IPS-18c (cell line): ENCODE results near the gene RPS3.
"Not testable (repeated sequence)": the region's sequence is repeated elsewhere in the genome, so short reads cannot be mapped to it uniquely, and the experiment has no call there.

Experiments
- H3K4me3 ChIP-seq: 2 replicates; pipeline ENCODE4 v1.7.0; 2013; ENCODE audit warnings: low read depth, mild to moderate bottlenecking, low read length, moderate library complexity; ENCODE audit not compliant: insufficient read depth
- H3K9me3 ChIP-seq: one replicate; pipeline ENCODE4 v1.6.1; 2013; ENCODE audit warnings: mild to moderate bottlenecking, low read length, moderate library complexity; ENCODE audit not compliant: control insufficient read depth, insufficient read depth

Gene RPS3

DNA sequence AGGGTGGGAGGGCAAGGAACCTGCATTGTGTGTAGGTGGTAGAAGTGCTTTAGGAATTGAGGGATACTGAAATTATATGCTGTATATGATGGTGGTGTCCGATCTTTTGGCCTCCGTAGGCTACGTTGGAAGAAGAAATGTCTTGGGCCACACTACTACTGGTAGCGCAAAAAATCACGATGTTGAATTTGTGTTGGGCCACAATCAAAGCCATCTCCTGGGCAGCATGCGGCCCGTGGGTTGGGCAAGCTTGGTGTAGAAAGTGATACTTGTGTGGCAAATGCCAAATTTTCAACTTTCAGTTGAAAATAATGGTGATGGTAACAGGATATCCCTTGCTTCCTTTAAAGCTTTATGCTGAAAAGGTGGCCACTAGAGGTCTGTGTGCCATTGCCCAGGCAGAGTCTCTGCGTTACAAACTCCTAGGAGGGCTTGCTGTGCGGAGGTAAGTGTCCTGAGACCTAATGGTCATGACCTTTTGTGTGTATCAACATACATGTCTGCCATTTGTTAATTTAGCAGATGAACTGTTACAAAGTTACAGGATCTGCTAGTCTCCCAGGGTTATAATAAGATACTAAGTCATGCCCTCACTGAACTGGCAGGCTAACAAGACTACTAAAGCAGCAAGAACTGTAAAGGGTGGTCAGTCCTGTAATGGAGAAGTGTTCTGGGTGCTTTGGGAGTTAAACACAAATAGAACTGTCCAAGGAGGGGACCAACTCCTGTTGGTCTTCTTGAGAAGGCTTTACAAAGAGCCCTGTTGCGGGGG lies 2.9 kb downstream of the RPS3 start:
- no peaks in the 10 kb centered on the region for H3K9me3 ChIP-seq
- H3K4me3 ChIP-seq = 0 out of 2 replicates have a peak overlapping the region, but pooled peaks have one; percentile 90

DNA sequence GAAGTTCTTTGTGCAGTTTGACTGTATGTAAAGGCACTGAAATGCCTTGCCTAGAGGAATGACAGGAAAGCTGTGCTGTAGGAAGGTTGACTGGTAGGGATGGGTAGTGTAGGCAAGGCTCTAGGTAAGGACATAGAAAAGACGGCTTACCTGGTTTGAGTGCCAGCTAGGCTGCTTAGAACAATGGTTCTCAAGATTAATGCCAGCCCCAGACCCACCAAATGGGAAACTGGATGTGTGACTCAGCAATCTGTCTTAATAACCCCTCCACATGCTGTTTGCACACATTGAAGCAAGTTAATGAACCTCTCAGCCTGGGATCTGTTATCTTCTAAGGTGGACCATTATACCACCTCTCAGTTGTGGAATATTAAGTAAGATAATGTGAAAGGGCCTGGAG lies 3.7 kb downstream of the RPS3 start:
- H3K9me3 ChIP-seq = no peaks in the 10 kb centered on the region
- H3K4me3 ChIP-seq = no peak overlapping the region

DNA sequence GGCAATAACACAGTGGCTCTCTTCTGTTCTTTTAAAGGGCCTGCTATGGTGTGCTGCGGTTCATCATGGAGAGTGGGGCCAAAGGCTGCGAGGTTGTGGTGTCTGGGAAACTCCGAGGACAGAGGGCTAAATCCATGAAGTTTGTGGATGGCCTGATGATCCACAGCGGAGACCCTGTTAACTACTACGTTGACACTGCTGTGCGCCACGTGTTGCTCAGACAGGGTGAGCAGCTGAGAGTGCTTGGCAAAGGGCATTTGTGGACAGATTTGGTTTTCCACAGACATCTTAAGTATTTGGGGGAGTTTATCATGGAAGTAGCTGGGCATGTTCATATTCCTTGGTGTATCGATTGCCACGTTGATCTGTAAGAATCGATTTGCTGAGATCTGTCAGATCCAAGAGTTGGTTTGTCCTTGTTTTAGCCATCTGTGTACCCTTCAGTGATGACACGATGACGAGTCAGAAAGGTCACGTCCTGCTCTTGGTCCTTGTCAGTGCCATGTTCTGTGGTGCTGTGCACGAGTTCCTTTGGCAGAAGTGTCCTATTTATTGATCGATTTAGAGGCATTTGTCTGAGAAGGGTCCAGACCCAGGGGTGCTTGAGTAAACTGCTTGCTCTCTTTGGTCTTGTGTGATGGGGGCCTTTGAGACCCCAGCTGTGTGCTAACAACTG lies 4.8 kb downstream of the RPS3 start:
- no peak overlapping the region for H3K4me3 ChIP-seq
- H3K9me3 ChIP-seq = no peaks in the 10 kb centered on the region

DNA sequence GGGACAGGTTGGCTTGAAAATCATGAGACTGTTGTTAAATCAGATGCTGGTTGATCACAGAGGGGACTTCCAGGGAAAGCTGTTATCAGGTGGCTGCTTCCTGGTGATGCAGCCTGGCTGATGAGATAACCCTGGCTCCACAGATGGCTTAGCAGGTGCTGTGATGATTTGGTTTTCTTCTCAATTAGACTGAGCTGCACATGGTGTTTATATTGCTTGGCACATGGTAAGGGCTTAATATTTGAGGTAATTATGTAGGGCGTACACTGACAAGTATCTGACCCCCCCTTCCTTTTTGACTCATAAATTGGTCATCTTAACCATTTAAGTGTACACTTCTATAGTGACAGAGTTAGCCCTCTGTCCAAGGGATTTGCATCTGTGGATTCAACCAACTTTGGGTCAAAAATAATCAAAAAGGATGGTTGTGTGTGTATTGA lies 7.0 kb downstream of the RPS3 start:
- H3K4me3 ChIP-seq = no peak overlapping the region

DNA sequence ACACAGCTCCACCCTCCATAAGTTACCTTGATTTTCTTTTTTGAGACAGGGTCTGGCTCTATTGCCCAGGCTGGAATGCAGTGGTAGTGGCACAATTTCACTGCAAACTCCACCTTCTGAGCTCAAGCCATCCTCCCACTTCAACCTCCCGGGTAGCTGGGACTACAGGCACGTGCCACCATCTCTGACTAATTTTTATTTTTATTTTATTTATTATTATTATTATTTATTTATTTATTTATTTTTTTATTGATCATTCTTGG lies 9.6 kb downstream of the RPS3 start:
- Histone ChIP-seq H3K4me3 (no peak overlapping the region), H3K9me3 (no peaks in the 10 kb centered on the region)

More for the DNA sequence above, 7.0 kb downstream of the RPS3 start:
- no peaks in the 10 kb centered on the region for H3K9me3 ChIP-seq

DNA sequence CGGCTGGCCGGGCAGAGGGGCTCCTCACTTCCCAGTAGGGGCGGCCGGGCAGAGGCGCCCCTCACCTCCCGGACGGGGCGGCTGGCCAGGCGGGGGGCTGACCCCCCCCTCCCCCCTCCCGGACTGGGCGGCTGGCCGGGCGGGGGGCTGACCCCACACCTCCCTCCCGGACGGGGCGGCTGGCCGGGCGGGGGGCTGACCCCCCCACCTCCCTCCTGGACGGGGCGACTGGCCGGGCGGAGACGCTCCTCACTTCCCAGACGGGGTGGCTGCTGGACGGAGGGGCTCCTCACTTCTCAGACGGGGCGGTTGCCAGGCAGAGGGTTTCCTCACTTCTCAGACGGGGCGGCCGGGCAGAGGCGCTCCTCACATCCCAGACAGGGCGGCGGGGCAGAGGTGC lies 10.7 kb downstream of the RPS3 start:
- H3K4me3 ChIP-seq, H3K9me3 ChIP-seq: not testable (repeated sequence)

DNA sequence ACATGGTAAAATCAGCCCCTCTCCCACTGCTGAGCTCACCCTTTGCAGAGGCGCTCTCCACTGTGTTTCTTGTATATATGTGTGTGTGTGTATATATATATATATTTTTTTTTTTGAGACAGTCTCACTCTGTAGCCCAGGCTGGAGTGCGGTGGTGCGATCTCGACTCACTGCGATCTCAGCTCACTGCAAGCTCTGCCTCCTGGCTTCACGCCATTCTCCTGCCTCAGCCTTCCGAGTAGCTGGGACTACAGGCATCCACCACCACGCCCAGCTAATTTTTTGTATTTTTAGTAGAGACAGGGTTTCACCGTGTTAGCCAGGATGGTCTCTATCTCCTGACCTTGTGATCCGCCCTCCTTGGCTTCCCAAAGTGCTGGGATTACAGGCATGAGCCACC lies 13.8 kb downstream of the RPS3 start:
- H3K9me3 ChIP-seq, H3K4me3 ChIP-seq: not testable (repeated sequence)

DNA sequence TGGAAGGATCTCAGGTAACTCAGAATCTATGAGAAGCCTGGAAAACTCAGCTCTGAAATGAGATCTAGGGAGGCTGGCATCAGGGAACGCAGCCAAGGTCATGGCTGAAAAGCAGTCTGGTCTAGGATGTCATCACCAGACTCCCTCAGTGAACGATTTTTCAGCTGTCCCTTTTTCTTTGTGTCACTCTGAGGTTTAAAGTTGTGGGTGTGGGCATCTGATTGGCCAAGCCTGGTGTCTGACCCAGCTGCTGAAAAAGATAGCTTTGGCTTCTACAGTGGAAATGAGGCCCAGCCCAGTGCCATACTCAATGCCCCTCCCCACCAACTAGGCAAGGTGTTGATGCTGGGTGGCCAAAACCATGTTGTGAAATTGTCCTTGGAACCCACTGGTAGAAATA lies 14.5 kb downstream of the RPS3 start:
- Histone ChIP-seq H3K9me3 (no peaks in the 10 kb centered on the region), H3K4me3 (no peak overlapping the region)

DNA sequence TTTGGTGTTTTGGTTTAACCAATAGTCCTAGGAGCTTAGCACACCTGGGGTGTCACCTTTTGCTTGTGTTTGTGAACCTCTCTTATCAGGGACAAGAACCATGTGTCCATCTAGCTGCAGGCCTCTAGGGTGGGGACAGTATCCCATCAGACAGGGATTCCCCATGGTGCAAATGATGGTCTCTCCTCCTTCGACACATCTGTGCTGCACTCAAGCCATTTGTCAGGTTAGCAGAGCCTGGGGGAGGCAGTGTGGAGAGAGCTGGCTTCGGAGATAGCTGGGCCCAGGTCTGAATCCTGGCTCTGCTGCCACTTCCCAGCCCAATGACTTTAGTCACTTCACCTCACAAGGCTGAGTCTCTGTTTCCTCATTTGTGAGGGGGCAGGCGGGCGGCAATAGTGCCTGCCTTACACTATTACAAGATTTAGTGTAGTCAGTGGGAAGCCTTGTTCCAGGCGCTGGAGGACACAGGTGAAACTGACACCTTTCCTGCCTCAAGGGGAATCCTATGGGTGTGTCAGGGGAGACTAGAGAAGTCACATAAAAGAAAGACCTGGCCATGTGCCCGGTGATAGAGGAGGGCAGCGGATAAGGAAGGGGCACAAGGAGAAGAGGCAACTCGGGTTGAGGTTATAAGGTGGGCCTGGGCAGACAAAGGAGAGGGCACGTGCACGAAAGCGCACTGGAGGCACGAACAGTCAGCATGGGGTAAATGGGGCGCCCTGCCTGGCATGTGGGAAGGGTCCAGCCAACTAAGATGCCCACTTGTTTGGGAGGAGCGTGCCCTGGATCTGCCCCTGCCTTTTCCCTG lies 21.1 kb downstream of the RPS3 start:
- H3K9me3 ChIP-seq = no peaks in the 10 kb centered on the region
- no peak overlapping the region for H3K4me3 ChIP-seq

DNA sequence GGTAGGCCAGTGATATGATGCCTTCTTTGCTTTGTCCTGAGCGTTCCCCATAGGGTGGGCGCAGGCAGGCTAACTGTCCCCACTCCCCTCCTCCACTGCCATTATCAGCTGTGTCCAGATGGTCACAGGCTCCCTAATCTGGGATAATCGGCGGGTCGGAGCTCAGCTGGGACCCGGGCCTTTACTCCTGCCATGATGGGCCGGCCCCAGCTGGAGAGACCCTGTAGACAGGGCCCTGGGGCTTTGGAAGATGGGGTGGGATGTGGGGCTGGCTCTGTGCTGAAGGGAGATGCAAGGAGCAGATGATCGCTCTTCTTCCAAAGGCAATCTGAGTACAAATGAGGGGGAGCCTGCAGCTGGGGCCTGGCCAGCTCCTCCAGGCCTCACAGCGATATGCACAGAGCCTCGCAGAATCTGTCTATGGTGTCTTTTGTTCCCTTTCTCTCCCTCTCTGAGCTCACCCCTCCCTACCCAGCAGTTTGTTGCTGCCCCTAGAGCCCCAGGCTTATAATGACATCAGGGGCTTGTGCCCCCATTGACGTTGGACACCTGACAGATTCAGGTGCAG lies 21.8 kb downstream of the RPS3 start:
- H3K4me3 ChIP-seq = no peak overlapping the region

DNA sequence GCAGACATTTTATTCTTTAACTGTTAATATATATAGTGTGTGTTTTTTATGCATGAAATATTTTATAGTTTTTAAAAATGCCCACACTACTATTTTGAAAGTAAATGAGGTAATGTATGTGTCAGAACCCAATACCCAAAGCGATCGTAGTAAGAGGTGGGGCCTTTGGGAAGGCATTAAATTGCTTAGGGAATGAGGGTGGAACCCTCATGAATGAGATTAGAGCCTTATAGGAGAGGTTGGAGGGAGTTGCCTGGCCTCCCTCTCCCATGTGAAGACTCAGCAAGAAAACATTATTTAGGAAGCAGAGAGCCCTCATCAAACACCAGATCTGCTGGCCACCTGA lies 22.6 kb downstream of the RPS3 start:
- H3K4me3 ChIP-seq = no peak overlapping the region
- H3K9me3 ChIP-seq = no peaks in the 10 kb centered on the region

More for the DNA sequence above, 21.8 kb downstream of the RPS3 start:
- no peaks in the 10 kb centered on the region for H3K9me3 ChIP-seq

DNA sequence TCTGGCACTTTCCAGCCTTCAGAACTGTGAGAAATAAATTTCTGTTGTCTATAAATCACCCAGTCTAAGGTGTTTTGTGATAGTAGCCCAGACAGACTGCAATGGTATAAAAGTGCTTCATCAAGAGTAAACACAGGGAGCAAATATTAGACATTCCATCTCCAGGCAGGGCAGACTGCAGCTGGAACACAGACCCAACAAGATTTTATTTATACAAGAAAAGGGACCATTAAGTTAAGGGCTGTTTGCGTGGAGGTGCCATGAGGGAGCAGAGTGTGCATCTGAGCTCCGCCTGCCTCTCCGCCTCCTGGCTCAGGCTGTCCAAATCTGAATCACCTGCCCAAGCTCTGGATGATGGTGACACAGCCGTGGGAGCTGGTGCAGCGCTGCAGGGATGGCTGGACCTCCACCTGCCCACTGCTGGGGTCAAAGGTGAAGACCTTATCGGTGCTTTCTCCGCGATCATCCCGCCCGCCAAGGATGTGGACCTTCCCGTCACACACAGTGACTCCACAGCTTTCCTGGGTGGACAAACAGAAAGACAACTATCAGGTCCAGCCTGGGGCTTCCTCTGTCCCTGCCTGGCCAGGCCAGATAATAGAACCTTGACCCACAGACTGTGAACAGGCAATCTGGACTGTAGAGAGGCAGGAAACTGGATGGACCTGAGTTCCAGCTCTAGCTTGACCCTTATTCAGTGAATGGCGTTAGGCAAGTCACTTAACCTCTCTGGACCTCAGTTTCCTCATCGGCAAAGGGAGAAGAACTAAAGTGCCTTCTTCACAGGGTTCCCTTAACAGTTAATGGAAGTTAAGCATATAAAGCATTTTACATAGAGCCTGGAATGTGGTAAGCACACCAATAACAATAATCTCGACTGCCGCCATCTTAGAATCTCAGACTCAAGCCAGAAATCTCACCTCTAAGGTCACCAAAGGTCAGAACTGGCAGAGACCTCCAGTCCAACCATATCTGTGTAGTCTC lies 23.2 kb downstream of the RPS3 start:
- H3K4me3 ChIP-seq = no peak overlapping the region

DNA sequence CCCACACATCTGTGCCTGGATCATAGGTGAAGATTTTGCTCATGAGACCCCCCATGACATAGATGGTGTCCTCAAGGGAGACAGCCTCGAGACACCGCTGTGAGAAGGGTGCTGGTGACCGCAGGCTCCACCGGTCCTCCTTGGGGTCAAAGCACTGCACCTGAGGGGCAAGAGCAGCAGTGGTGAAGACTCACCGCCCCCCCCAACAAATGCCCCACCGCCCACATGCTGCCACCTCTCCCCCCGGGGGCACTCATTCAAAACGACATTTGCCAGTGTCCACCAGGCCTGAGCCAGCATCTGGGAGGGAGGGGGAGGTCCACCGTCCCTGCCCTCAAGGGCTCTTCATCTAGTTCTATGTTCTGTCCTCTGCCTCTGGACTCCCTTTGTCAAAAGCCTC lies 24.4 kb downstream of the RPS3 start:
- no peak overlapping the region for H3K4me3 ChIP-seq

More for the DNA sequence above, 23.2 kb downstream of the RPS3 start:
- H3K9me3 ChIP-seq = no peaks in the 10 kb centered on the region

DNA sequence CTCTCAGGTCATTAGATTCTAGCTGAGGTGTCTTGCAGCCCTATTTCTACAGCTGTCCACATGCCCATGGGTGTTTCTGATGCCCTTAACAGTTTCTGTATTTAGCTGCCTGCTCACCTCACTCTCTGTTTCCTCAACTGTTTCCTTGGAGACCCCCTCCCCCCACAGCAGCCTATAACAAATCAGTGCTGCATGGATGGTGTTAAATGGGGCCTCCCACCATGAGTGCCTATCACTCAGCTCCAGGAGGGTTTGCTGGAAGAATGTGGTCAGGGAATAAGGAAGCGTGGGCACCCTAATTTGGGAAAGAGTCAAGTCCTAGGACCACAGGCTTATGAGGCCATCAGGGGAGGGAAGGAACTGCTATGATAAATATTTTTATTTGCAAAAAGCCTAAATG lies 25.1 kb downstream of the RPS3 start:
- H3K9me3 ChIP-seq = peaks cover 6% of the 10 kb centered on the region
- H3K4me3 ChIP-seq = no peak overlapping the region

More for the DNA sequence above, 24.4 kb downstream of the RPS3 start:
- H3K9me3 ChIP-seq = no peaks in the 10 kb centered on the region

DNA sequence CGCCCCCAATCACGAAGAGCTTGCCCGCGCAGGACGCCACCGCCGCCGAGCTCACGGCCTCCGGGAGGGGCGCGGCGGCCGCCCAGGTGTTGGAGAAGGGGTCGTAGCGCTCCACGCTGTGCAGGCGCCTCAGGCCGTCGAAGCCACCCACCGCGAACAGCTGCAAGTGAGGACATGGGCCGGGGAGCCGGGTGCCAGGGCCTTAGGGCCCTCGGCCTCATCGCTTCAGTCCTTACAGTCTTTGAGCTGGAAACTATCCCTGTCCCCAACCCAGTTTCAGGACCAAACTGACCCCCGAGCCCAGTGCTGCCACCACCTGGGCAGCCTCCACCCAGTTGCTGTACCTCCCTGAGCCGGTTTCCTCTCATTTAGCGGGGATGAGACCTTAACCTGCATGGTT lies 26.1 kb downstream of the RPS3 start:
- Histone ChIP-seq H3K9me3 (peaks cover 12% of the 10 kb centered on the region), H3K4me3 (no peak overlapping the region)

DNA sequence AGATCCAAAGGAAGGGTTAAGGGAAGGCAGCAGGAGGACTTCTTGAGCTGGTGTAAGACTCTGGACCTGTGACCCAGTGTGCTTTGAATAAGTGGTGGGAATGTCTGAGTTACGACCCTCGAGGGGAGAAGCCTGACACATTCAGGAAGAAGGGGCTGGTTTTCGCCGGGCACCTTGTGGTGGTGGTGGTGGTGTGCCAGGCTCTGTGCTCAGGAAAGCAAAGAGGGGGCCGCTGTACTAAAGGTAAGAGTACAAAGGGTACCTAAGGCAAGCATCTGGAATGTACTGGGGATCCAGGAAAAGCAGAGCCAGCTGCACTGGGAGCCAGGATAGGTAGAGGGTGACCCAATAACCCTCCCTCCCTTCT lies 27.4 kb downstream of the RPS3 start:
- peaks cover 14% of the 10 kb centered on the region for H3K9me3 ChIP-seq
- no peak overlapping the region for H3K4me3 ChIP-seq

DNA sequence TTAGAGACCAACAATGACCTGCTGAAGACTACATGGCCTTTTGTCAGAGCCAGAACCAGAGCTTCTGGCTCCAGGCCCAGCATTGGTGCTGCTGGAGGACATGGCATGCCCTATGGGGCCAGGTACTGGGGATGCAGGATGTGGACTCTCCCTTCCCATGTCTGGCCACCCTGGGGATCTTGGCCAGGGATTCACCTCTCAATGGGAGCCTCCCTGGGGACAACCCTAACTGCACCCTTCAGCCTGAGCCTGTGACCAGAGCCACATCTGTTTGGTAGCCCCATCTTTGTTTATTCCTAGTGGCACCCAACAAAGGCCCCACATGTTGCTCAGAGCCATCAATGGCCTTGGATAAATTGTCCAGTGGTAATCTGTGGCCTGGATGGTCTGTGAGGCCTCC lies 27.9 kb downstream of the RPS3 start:
- Histone ChIP-seq H3K9me3 (peaks cover 14% of the 10 kb centered on the region), H3K4me3 (no peak overlapping the region)
